ENCODE results near the gene PPIF.
A peak's percentile ranks its signal among the peaks of the same experiment; 100 is the strongest.

- TF ChIP-seq, protein P1, sequence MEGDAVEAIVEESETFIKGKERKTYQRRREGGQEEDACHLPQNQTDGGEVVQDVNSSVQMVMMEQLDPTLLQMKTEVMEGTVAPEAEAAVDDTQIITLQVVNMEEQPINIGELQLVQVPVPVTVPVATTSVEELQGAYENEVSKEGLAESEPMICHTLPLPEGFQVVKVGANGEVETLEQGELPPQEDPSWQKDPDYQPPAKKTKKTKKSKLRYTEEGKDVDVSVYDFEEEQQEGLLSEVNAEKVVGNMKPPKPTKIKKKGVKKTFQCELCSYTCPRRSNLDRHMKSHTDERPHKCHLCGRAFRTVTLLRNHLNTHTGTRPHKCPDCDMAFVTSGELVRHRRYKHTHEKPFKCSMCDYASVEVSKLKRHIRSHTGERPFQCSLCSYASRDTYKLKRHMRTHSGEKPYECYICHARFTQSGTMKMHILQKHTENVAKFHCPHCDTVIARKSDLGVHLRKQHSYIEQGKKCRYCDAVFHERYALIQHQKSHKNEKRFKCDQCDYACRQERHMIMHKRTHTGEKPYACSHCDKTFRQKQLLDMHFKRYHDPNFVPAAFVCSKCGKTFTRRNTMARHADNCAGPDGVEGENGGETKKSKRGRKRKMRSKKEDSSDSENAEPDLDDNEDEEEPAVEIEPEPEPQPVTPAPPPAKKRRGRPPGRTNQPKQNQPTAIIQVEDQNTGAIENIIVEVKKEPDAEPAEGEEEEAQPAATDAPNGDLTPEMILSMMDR (IDR thresholded peaks at IDR 0.05) = no peak
- TF ChIP-seq POLR2A (IDR thresholded peaks at IDR 0.05) = no peak
- peak; percentile 17 to 67 (median 34) for TF ChIP-seq POLR2AphosphoS5 (IDR thresholded peaks at IDR 0.05)
Observed at GRCh38 chr10:79347894-79348639, 798 bp downstream of the PPIF start.

Data from breast epithelium (tissue), 3 donors.